HepG2 (cell line): Measurements from ENCODE around the gene WDR89. TPM values are rescaled to one million over a fixed set of nuclear protein-coding genes. Genes with fewer than 3 reads are reported as not detected.
A peak's percentile ranks its signal among the peaks of the same experiment; 100 is the strongest.

Experiments
- CREB1 ChIP-seq, 2 experiments: fragments of 450-650 bp in 1 of 2; IDR thresholded peaks; 2 replicates each; pipeline ENCODE4 v1.6.1; 2016 to 2017; ENCODE audit warnings: control low read depth in 1 of 2, mild to moderate bottlenecking in 1 of 2, missing compliant biosample characterization in 1 of 2, missing genetic modification characterization in 1 of 2
- CREM ChIP-seq, 2 experiments: sonication (generic) in 1 of 2; formaldehyde crosslinking in 1 of 2; IDR thresholded peaks; 2 replicates each; pipeline versions ENCODE4 v1.4.0 to v1.6.1; 2016 to 2020; ENCODE audit warnings: antibody characterized with exemption in 1 of 2, mild to moderate bottlenecking in 1 of 2, missing genetic modification reagents in 1 of 2
- E2F1 ChIP-seq: sonication (generic); formaldehyde crosslinking; IDR thresholded peaks from 2 replicates; pipeline ENCODE4 v1.5.0; 2020; ENCODE audit warnings: missing genetic modification reagents
- GATAD1 ChIP-seq: IDR thresholded peaks from 2 replicates; pipeline ENCODE4 v1.6.1; 2016; ENCODE audit warnings: missing genetic modification reagents, missing compliant biosample characterization
- KDM5A ChIP-seq: fragments of 200-600 bp; sonication (generic); IDR thresholded peaks from 2 replicates; pipeline ENCODE4 v1.7.0; 2018; ENCODE audit warnings: antibody characterized with exemption, mild to moderate bottlenecking, low read length, borderline replicate concordance
- KDM5B ChIP-seq: sonication (generic); formaldehyde crosslinking; IDR thresholded peaks from 2 replicates; pipeline ENCODE4 v1.4.0; 2020; ENCODE audit warnings: missing genetic modification reagents, mild to moderate bottlenecking, borderline replicate concordance
- MIER3 ChIP-seq: IDR thresholded peaks from 2 replicates; pipeline ENCODE4 v1.6.1; 2016; ENCODE audit warnings: missing compliant biosample characterization, borderline replicate concordance
- NFAT5 ChIP-seq: sonication (generic); formaldehyde crosslinking; IDR thresholded peaks from 2 replicates; pipeline ENCODE4 v1.4.0; 2020; ENCODE audit warnings: missing genetic modification reagents
- RAD51 ChIP-seq: fragments of 450-650 bp; IDR thresholded peaks from 2 replicates; pipeline ENCODE4 v1.6.1; 2016; ENCODE audit warnings: borderline replicate concordance
- SIN3B ChIP-seq: fragments of 150-350 bp; IDR thresholded peaks from 2 replicates; pipeline ENCODE4 v1.6.1; 2014; ENCODE audit warnings: low read length
- YY1 ChIP-seq: IDR thresholded peaks from 2 replicates; pipeline ENCODE4 v1.6.1; 2011; ENCODE audit warnings: low read length, low read depth, moderate library complexity, mild to moderate bottlenecking; ENCODE audit not compliant: insufficient read depth, insufficient replicate concordance
- ZNF546 ChIP-seq: sonication (generic); formaldehyde crosslinking; conservative IDR thresholded peaks from 2 replicates; pipeline ENCODE4 v1.8.1; 2023; ENCODE audit warnings: mild to moderate bottlenecking, missing genetic modification reagents
- ZNF687 ChIP-seq: sonication (generic); formaldehyde crosslinking; IDR thresholded peaks from 2 replicates; pipeline ENCODE4 v1.5.1; 2020; ENCODE audit warnings: mild to moderate bottlenecking, missing genetic modification reagents, moderate library complexity
- ZNF784 ChIP-seq: sonication (generic); formaldehyde crosslinking; IDR thresholded peaks from 2 replicates; pipeline ENCODE4 v1.5.1; 2020; ENCODE audit warnings: missing genetic modification reagents, mild to moderate bottlenecking, borderline replicate concordance
- polyA plus RNA-seq, 8 experiments: library from polyadenylated mRNA; depleted of rRNA in 3 of 8; stranded (reverse) in 7 of 8; unstranded in 1 of 8; fragments of >200 nt; fragmentation: Illumina TruSeq in 4 of 8; extraction: Trizol in 4 of 8; gene quantifications; 2 replicates each; pipeline versions ENCODE4 v1.2.1 to v1.2.3, GENCODE V29; 2011 to 2016; ENCODE audit warnings: low read depth in 4 of 8, missing spikeins in 1 of 8, mixed read lengths in 1 of 8; ENCODE audit not compliant: insufficient read depth in 1 of 8
- total RNA-seq, 5 experiments: library from RNA; depleted of rRNA; stranded (reverse); fragments of >200 nt; fragmentation: Illumina TruSeq; extraction: Trizol; gene quantifications; 2 replicates each; pipeline ENCODE4 v1.2.3, GENCODE V29; 2016; ENCODE audit warnings: low read depth in 1 of 5

WDR89 gene
- total and polyA plus RNA-seq, 2 of the 13 experiments (the other 11 are each of a cell fraction or from before 2014, with no cell fraction given) = 5.2 to 20.1 TPM

- TF ChIP-seq CREB1 (IDR thresholded peaks at IDR 0.05) = no peak
- TF ChIP-seq CREB1 (CRISPR knock-in tag; IDR thresholded peaks at IDR 0.05) = peak; percentile 90
- TF ChIP-seq KDM5B (CRISPR knock-in tag) = no peak
- TF ChIP-seq NFAT5 (CRISPR knock-in tag) = no peak
- no peak for TF ChIP-seq SIN3B
- TF ChIP-seq KDM5A = peak; percentile 88
- TF ChIP-seq E2F1 (CRISPR knock-in tag) = no peak
- TF ChIP-seq CREM (IDR thresholded peaks at IDR 0.05) = peak; percentile 82
- TF ChIP-seq CREM (CRISPR knock-in tag; IDR thresholded peaks at IDR 0.05) = no peak
- peak; percentile 74 for TF ChIP-seq GATAD1
- TF ChIP-seq ZNF687 (CRISPR knock-in tag) = no peak
- TF ChIP-seq ZNF784 (CRISPR knock-in tag) = no peak
- TF ChIP-seq YY1 = no peak
- no peak for TF ChIP-seq RAD51
- TF ChIP-seq ZNF546 (CRISPR knock-in tag) = no peak
- TF ChIP-seq MIER3 = no peak
These were observed 549 bp upstream of the WDR89 start (continued) for GRCh38 chr14:63642229-63642611.
